Measurements from ENCODE around the gene MID1IP1. TPM values are rescaled to one million over a fixed set of nuclear protein-coding genes. Genes with fewer than 3 reads are reported as not detected.

Gene MID1IP1, protein sequence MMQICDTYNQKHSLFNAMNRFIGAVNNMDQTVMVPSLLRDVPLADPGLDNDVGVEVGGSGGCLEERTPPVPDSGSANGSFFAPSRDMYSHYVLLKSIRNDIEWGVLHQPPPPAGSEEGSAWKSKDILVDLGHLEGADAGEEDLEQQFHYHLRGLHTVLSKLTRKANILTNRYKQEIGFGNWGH
- total RNA-seq = 10 to 100 TPM; 60.9 to 61.8 TPM

DNA sequence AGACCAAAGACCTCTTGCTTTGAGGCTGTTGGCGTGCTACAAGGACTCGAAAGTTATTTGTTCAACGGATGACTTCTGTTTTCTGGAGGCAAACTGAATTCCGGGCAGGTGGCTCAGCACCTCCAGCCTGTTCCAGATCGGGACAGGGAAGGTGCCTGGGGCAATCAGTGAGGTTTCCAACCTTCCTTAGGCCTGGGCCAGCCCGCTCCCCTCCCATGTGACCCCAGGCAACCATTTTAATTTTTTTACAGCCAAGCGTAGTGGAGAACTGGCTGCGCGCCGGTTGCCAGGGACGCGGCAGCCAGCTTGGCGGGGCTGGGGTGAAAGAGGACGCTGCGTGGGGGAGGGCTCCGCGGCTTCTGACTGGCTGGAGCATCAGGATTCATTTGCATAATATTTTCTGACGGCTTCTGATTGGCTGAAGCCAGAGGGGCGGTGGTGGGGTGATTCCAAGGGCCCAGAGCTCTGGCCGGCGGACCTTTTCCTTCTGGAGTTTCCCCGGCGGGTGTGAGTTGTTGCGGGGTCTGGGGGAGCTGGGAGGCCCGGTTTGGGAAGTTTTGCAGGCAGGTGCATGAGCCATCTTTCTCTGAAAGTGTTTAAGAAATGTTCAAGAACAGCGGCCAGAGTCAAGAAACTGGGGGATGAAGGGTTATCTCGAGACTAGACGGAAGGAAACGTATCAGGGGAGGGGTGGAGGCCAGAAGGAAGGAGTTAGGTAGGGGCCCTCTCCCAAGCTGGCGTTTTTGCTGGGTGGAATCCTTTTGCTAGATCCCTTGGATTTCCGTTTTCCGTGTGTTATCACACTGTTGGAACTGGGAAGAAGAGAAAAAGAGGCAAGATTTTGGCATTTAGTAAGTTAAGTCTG lies at the start of gene MID1IP1:
Gene MID1IP1, plus strand, starts transcription at position 479 of the 865 bp plus-strand sequence. CDS start 3,488 bp downstream, outside the sequence.

Other genes starting within 250 kb of the MID1IP1 start
- not detected for gene TSPAN7, start 239.9 kb upstream of the MID1IP1 start, total RNA-seq